Small intestine (tissue), 7 donors: ENCODE data around the gene MOB3B. TPM values are rescaled to one million over a fixed set of nuclear protein-coding genes. Genes with fewer than 3 reads are reported as not detected.

Experiments used
- DNase-seq, 2 donors: peaks; one replicate each; pipeline versions ENCODE4 v3.0.0 to v3.0.0-alpha.2; 2013
- FAIRE-seq: peaks from 2 replicates; lab custom pipeline; 2012; peaks lifted over from hg19 to GRCh38; lab: Jason Lieb, UNC
- H3K27ac ChIP-seq, 3 donors: one replicate each; pipeline ENCODE4 v1.5.1; 2013; ENCODE audit warnings: low read length in 2 of 3, mild to moderate bottlenecking in 2 of 3, control low read depth in 1 of 3, inconsistent platforms in 1 of 3, low read depth in 1 of 3, moderate library complexity in 1 of 3
- H3K27me3 ChIP-seq, 3 donors: one replicate each; pipeline ENCODE4 v1.6.1; 2013; ENCODE audit warnings: low read length in 3 of 3, inconsistent platforms in 1 of 3; ENCODE audit not compliant: control insufficient read depth in 3 of 3, insufficient read depth in 3 of 3
- H3K36me3 ChIP-seq, 3 donors: one replicate each; pipeline ENCODE4 v1.6.1; 2013; ENCODE audit warnings: low read length in 3 of 3, inconsistent platforms in 1 of 3, low read depth in 1 of 3, mild to moderate bottlenecking in 1 of 3, moderate library complexity in 1 of 3; ENCODE audit not compliant: control insufficient read depth in 3 of 3, insufficient read depth in 2 of 3
- H3K4me1 ChIP-seq, 3 donors: one replicate each; pipeline ENCODE4 v1.6.1; 2013; ENCODE audit warnings: low read length in 2 of 3, inconsistent platforms in 1 of 3, low read depth in 1 of 3, mild to moderate bottlenecking in 1 of 3, moderate library complexity in 1 of 3; ENCODE audit not compliant: control insufficient read depth in 3 of 3, insufficient read depth in 2 of 3
- H3K4me3 ChIP-seq, 3 donors: one replicate each; pipeline ENCODE4 v1.5.1; 2013; ENCODE audit warnings: low read length in 3 of 3, control low read depth in 1 of 3, inconsistent platforms in 1 of 3, low read depth in 1 of 3, mild to moderate bottlenecking in 1 of 3, moderate library complexity in 1 of 3
- H3K9me3 ChIP-seq, 2 donors: one replicate each; pipeline ENCODE4 v1.6.1; 2013; ENCODE audit warnings: low read depth in 1 of 2, low read length in 1 of 2; ENCODE audit not compliant: control insufficient read depth in 2 of 2, insufficient read depth in 1 of 2
- WGBS, 3 donors: extraction: QIAGEN DNeasy Blood & Tissue Kit; methylation state at CpG; one replicate each; pipeline ENCODE4 v1.1.7; 2013; 5-methylcytosine and 5-hydroxymethylcytosine counted together
- polyA plus RNA-seq, 4 donors: library from polyadenylated mRNA; stranded (reverse) in 3 of 4; unstranded in 1 of 4; fragments of 200-250 nt in 3 of 4; fragments of 120-200 nt in 1 of 4; gene quantifications; one replicate each; pipeline versions ENCODE4 v1.2.1 to v1.2.3, GENCODE V29; 2013
- donor health status: healthy with polysubstance abuse.
- donor health status: control.
- donor health status: control.
- donor health status: Bipolar disorder and iron deficiency.
- donor health status: healthy.

Gene MOB3B
- polyA plus RNA-seq, 4 donors, result 16.9 to 34.9 (median 19.7) TPM

- Histone ChIP-seq H3K36me3 (peaks cover 0 to 3% (median 0%) of the 10 kb centered on the region in 3 donors), H3K27me3 (no peaks in the 10 kb centered on the region), H3K9me3 (no peaks in the 10 kb centered on the region), H3K4me1 (peaks cover 0 to 11% (median 0%) of the 10 kb centered on the region in 3 donors), H3K27ac (peak overlapping the region in 1 of 3 donors; percentile 22), H3K4me3 (no peak overlapping the region)
- WGBS, 3 donors, result 22 to 48% (median 32%) methylated on average over 2 of the region's 2 CpGs
- no peak for FAIRE-seq
- peak; percentile 44 to 55 for DNase-seq
Observed at GRCh38 chr9:27569406-27569805, 39.8 kb upstream of the MOB3B start.

GRCh38 chr9:27566118-27566517 is 36.5 kb upstream of the MOB3B start:
- peak in 1 of 2 donors; percentile 41 for DNase-seq
- Histone ChIP-seq H3K36me3 (peaks cover 0 to 3% (median 0%) of the 10 kb centered on the region in 3 donors), H3K4me1 (peaks cover 0 to 4% (median 0%) of the 10 kb centered on the region in 3 donors), H3K4me3 (no peak overlapping the region), H3K9me3 (no peaks in the 10 kb centered on the region), H3K27me3 (no peaks in the 10 kb centered on the region), H3K27ac (peak overlapping the region in 1 of 3 donors; percentile 54)
- WGBS, 3 donors, result 92 to 100% (median 98%) methylated on average over 1 of the region's 1 CpG
- FAIRE-seq, result no peak

- DNase-seq (no peak), FAIRE-seq (peak; percentile 83)
- Histone ChIP-seq H3K4me3 (no peak overlapping the region), H3K4me1 (peaks cover 0 to 4% (median 0%) of the 10 kb centered on the region in 3 donors), H3K27ac (peak overlapping the region in 1 of 3 donors; percentile 54), H3K36me3 (peaks cover 0 to 3% (median 0%) of the 10 kb centered on the region in 3 donors), H3K9me3 (no peaks in the 10 kb centered on the region), H3K27me3 (no peaks in the 10 kb centered on the region)
Observed at GRCh38 chr9:27565696-27566095, 36.1 kb upstream of the MOB3B start.

GRCh38 chr9:27564670-27565069 is 35.1 kb upstream of the MOB3B start:
- no peak overlapping the region for H3K4me3 ChIP-seq
- H3K4me1 ChIP-seq, result peaks cover 0 to 1% (median 0%) of the 10 kb centered on the region in 3 donors
- H3K27ac ChIP-seq, result no peak overlapping the region
- H3K9me3 ChIP-seq, result no peaks in the 10 kb centered on the region
- no peaks in the 10 kb centered on the region for H3K27me3 ChIP-seq
- H3K36me3 ChIP-seq, result peaks cover 0 to 5% (median 0%) of the 10 kb centered on the region in 3 donors
- 78 to 97% (median 94%) methylated on average over 1 of the region's 1 CpG for WGBS, 3 donors
- DNase-seq (no peak), FAIRE-seq (no peak)

GRCh38 chr9:27563738-27564430 is 34.3 kb upstream of the MOB3B start:
- DNase-seq, result no peak
- H3K9me3 ChIP-seq, result no peaks in the 10 kb centered on the region
- H3K4me1 ChIP-seq, result no peaks in the 10 kb centered on the region
- H3K4me3 ChIP-seq, result no peak overlapping the region
- 79 to 90% (median 87%) methylated on average over 4 of the region's 4 CpGs for WGBS, 3 donors
- no peak for FAIRE-seq
- H3K36me3 ChIP-seq, result peaks cover 0 to 5% (median 0%) of the 10 kb centered on the region in 3 donors
- no peak overlapping the region for H3K27ac ChIP-seq
- H3K27me3 ChIP-seq, result no peaks in the 10 kb centered on the region

GRCh38 chr9:27561685-27562084 is 32.1 kb upstream of the MOB3B start:
- Histone ChIP-seq H3K36me3 (peaks cover 0 to 3% (median 0%) of the 10 kb centered on the region in 3 donors), H3K4me1 (no peaks in the 10 kb centered on the region), H3K9me3 (no peaks in the 10 kb centered on the region), H3K4me3 (no peak overlapping the region), H3K27me3 (no peaks in the 10 kb centered on the region), H3K27ac (no peak overlapping the region)
- WGBS, 3 donors, result 57 to 69% (median 65%) methylated on average over 3 of the region's 3 CpGs
- DNase-seq (no peak), FAIRE-seq (no peak)

GRCh38 chr9:27560457-27560856 is 30.8 kb upstream of the MOB3B start:
- Histone ChIP-seq H3K4me3 (no peak overlapping the region), H3K4me1 (no peaks in the 10 kb centered on the region), H3K27ac (no peak overlapping the region), H3K36me3 (peaks cover 0 to 5% (median 3%) of the 10 kb centered on the region in 3 donors), H3K27me3 (no peaks in the 10 kb centered on the region), H3K9me3 (no peaks in the 10 kb centered on the region)
- no peak for FAIRE-seq
- no peak for DNase-seq

- FAIRE-seq (no peak), DNase-seq (no peak)
- H3K27ac ChIP-seq, result no peak overlapping the region
- H3K9me3 ChIP-seq, result no peaks in the 10 kb centered on the region
- H3K36me3 ChIP-seq, result peaks cover 0 to 6% (median 3%) of the 10 kb centered on the region in 3 donors
- H3K4me1 ChIP-seq, result no peaks in the 10 kb centered on the region
- no peaks in the 10 kb centered on the region for H3K27me3 ChIP-seq
- no peak overlapping the region for H3K4me3 ChIP-seq
Observed at GRCh38 chr9:27558307-27558706, 28.7 kb upstream of the MOB3B start.

- H3K27ac ChIP-seq, result no peak overlapping the region
- DNase-seq, result no peak
- H3K27me3 ChIP-seq, result no peaks in the 10 kb centered on the region
- WGBS, 3 donors, result 85 to 96% (median 95%) methylated on average over 8 of the region's 8 CpGs
- no peak overlapping the region for H3K4me3 ChIP-seq
- peaks cover 0 to 11% (median 3%) of the 10 kb centered on the region in 3 donors for H3K36me3 ChIP-seq
- H3K4me1 ChIP-seq, result no peaks in the 10 kb centered on the region
- no peak for FAIRE-seq
- H3K9me3 ChIP-seq, result no peaks in the 10 kb centered on the region
Observed at GRCh38 chr9:27556470-27556869, 26.9 kb upstream of the MOB3B start.
